ENCODE results near the gene IYD.

DNA sequence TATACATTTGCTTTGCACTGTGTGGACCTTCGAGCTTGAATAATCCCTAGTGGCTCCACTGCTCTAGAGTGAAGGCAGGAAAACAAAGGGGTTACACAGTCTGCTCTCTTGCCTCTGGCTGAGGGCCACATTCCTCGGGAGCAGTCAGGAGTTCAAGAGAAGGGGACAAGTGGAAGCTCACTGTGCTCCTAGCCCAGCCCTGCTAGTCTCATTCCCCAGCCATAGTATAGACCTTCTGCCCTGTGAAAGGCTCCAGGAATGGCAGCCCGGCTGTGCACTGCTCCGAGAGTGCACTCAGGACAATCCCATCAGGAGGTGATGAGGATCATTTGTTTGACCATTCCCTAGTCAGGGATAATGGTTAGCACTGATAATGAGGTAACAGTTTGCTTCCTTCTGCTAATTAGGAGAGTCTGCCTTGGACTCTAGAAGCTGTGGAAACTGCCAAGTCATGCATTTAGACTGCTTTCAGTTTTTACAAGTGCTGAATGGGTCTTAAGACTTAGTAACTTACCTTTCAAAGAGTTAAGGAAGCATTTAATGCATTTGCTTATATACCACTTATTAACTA is 8.5 kb downstream of the IYD start:
- TF ChIP-seq, protein P1, sequence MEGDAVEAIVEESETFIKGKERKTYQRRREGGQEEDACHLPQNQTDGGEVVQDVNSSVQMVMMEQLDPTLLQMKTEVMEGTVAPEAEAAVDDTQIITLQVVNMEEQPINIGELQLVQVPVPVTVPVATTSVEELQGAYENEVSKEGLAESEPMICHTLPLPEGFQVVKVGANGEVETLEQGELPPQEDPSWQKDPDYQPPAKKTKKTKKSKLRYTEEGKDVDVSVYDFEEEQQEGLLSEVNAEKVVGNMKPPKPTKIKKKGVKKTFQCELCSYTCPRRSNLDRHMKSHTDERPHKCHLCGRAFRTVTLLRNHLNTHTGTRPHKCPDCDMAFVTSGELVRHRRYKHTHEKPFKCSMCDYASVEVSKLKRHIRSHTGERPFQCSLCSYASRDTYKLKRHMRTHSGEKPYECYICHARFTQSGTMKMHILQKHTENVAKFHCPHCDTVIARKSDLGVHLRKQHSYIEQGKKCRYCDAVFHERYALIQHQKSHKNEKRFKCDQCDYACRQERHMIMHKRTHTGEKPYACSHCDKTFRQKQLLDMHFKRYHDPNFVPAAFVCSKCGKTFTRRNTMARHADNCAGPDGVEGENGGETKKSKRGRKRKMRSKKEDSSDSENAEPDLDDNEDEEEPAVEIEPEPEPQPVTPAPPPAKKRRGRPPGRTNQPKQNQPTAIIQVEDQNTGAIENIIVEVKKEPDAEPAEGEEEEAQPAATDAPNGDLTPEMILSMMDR (IDR thresholded peaks at IDR 0.05 in 8 of 11, conservative IDR thresholded peaks at IDR 0.05 in 3 of 11): no peak
- no peak for TF ChIP-seq POLR2AphosphoS5 (IDR thresholded peaks at IDR 0.05)
